Inflammatory macrophage treated with lipopolysaccharide for 1 hour (primary cell): Measurements from ENCODE around the gene OBP2A.
"Not testable (repeated sequence)": the region's sequence is repeated elsewhere in the genome, so short reads cannot be mapped to it uniquely, and the experiment has no call there.

Source experiments
- DNase-seq, 2 donors: peaks; one replicate each; pipeline ENCODE4 v3.0.0-alpha.2; 2020 to 2022

The OBP2A gene

DNA sequence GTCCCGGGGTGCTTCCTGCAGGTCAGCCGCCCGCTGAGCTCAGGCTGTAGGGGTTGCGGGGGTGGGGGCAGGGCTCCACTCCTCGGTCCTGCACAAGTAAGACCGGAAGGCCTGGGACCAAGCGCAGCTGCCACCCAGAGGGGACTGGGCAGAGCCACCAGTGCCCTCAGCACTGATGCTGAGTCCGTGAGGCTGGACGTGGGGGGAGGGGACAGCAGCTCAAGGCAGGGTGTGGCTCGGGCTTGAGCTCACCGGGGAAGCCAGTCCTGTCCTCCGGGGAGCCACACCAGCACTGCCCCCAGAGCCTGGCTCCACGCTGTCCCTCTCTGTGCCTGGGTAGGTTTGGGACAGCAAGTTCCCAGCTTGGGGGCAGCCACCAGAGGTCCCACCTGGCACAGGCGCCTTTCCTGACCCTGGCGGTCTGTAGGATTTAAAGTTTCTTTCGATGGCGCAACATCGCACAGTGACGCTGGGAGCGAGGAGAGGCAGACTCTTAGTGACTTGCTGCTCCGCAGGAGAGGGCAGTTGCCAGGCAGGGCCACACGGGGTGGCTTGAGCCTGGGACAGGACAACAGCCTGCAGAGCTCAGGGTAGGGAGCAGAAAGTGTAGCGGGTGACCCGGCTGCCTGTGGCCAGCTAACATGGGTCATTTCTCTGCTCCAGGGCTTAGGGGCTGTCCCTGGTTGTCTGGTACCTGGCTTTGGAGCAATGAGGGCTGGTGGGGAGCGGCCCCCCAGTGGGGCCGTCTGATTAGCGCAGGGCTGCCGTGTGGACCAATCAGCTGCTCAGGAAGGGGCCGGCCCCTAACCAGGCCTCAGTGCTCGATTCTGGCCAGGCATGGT is 19.0 kb upstream of the OBP2A start:
- no peak for DNase-seq

DNA sequence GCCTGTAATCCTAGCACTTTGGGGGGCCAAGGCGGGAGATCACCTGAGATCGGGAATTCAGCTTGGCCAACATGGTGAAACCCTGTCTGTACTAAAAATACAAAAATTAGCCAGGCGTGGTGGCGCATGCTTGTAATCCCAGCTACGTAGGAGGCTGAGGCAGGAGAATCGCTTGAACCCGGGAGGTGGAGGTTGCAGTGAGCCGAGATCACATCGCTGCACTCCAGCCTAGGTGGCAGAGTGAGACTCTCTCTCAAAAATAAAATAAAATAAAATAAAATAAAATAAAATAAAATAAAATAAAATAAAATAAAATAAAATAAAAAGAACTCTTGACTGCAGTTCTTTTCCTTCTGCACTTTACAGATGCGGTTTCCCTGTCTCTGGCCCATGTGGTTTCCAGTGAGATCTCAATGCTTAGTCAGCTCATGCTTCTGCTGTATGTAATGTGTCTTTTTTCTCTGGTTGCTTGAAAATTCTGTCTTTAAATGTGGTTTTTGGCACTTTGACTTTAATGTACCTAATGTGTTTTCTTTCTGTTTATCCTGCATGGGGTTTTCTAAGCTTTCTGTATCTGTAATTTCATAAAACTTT is 17.0 kb upstream of the OBP2A start:
- DNase-seq = not testable (repeated sequence)

DNA sequence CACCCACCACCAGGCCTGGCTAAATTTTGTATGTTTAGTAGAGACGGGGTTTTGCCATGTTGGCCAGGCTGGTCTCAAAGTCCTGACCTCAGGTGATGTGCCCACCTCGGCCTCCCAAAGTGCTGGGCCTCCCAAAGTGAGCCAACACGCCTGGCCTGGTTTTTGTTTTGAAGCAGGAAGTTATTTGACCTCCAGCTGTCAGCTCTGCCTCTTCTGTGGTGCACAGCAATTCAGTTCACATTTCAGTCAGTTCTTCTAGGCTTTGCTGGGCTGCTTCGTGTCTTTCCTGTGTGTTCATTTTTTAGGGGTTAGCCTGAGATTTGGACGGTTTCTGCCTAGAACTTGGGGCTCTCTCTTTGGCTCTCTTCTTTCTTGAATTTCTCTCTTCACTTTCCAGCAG is 15.8 kb upstream of the OBP2A start:
- DNase-seq = no peak

DNA sequence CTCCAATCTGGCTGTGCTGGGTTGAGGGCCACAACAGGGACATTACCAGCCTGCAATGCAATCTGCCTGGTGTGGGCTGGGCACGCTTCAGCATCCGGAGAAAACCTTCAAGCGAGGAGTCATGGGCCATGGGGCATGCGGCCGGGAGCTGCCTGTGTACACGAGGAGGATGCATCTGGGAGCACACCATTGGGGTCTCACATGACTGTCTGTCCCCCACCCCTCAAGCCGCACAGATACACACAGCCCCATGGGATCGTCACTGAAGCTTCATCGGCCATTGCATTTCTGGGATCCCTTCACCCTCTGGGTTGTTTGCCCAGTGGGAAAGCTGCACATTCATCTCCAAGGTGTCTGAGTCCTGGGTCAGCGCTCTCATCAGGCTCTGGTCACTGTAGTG is 14.8 kb upstream of the OBP2A start:
- no peak for DNase-seq

DNA sequence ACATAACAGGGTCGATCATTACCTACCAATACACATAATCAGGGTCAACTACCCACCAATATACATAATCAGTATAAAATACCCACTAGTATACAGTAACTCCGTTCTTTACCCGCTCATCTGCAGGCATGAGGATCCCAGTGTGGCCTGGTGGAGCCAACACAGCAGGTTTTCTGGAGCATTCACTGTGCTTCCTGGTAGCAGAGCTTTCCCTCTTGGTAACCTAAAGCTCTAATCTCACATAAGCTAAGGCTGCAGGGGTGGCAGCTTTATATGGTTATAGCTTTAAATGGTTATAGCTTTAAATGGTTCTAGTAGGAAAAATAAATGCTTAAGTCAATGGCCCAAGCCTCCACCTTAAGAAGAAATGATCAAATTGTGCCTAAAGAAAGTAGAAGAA is 12.8 kb upstream of the OBP2A start:
- DNase-seq = no peak

DNA sequence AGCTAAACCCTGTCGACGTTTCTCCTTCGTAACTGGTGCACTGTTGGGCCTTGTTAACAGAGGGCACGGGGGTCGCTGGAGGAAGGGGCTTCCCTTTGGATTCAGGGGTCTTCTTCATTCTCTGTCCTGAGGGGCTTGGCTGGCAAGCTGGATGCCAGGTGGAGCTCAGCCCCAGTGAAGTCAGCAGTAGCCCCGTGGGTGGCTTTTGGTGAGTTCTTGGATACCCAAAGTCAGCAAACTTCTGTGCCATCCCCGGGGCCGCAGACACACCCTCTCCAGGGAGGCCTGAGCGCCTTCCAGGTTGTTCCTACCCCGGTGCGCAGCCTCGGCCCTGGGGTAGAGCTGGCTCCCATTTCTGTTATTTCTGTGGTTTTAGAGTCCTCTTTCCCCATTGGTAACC is 12.3 kb upstream of the OBP2A start:
- no peak for DNase-seq

DNA sequence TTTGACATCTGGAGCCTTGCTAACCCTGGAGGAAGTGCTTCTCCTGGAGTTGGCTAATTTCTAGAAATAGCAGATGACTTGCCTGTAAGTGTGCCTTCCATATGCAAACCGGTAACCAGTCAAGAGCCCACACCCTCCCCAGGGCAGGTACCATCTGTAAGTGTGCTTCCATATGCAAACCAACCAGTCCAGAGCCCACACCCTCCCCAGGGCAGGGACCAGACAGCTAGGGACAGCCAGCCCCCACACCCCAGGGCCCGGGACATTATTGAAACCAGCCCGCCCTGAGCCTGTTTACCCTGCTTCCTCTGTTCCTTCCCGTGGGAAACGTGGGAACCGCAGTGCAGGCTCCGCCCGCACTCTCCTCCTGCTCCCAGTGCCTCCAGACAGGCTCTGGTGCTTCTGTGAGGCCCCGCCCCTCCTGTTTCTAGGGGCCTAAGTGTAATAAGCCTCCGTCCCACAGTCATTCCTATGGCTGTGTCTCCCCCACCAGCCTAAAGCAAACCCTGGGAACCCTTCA is 11.7 kb upstream of the OBP2A start:
- not testable (repeated sequence) for DNase-seq

DNA sequence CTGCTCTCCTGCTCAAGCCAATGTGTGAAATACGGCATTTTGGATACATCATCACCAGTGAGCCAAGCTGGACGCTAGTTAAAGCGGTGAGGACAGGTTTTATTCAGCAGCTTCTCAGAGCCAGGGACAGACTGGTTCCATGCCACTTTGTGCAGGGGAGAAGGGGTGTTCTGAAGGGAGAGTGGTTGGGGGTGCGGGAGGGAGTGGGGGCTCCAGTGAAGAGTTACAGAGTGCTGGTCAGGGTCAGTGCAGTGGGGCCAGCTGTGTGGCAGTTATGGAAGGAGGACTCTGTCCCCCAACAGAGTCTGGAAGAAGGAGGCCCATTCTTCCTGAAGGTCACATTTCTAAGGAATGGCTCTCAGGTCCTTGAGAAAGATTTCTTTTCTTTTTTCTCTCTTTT is 11.1 kb upstream of the OBP2A start:
- DNase-seq = not testable (repeated sequence)

DNA sequence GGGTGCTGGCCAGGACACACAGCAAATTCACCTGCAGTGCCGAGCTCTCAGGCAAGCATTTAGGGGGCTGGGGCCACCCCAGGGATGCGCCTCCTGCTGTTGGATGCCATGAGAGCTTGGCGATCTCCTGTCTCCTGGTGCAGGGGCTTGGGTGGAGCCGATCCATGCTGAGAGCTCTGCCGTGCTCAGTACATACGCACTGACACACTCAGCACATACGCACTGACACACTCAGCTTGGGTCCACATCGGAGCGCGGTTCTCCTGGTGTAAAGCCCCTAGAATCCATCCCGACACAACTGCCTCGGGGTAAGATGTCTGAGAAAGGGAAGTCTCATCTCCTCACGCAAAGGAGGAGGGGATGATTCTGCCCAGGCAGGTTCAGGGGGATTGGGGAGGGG is 10.3 kb upstream of the OBP2A start:
- not testable (repeated sequence) for DNase-seq

DNA sequence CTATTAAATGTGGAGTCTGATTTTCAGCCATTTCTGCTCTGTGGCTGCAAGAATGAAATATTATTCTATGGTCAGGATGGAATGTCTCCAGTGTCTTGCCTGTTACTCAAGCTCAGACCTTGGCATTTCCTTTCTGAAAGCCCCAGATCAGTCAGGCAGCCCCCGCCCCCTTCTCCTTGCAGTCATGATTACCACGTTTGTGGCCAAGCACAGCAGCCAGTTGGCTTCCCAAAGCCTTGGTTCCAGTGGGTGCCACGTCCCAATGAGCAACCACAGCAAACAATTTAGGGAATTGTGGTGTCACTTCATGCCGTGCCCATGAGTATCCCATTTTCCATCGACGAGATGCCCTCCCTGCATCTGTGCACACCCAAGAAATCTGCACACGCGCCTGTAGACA is 9.7 kb upstream of the OBP2A start:
- DNase-seq = no peak

DNA sequence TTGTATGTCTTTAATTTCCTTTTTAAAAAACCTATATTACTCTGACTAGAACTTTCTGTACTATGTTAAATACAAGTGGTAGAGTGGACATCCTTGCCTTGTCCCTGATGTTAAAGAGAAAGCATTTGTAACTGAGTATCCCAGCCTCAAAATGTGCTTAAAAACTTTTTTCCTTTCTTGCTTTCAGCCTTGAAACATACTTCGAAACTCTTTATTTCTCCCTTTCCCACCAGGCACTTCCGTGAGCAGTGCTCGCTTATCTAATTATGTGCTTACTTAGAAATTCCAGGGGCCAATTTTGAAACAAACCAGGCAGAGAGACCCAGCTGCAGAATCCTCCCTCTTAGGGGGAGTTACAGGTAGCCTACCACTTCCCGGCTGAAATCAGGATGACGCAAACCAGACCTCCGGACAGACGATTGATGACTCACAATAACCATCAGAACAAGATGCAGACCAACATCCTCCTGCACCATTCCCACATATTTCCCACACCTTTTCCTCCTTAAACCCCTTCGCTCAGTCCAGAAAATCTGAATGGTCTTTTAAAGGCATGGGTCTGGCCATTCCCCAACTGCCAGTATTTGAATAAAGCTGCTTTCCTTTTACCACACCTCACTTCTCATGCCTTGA is 2.5 kb upstream of the OBP2A start:
- DNase-seq = not testable (repeated sequence)

DNA sequence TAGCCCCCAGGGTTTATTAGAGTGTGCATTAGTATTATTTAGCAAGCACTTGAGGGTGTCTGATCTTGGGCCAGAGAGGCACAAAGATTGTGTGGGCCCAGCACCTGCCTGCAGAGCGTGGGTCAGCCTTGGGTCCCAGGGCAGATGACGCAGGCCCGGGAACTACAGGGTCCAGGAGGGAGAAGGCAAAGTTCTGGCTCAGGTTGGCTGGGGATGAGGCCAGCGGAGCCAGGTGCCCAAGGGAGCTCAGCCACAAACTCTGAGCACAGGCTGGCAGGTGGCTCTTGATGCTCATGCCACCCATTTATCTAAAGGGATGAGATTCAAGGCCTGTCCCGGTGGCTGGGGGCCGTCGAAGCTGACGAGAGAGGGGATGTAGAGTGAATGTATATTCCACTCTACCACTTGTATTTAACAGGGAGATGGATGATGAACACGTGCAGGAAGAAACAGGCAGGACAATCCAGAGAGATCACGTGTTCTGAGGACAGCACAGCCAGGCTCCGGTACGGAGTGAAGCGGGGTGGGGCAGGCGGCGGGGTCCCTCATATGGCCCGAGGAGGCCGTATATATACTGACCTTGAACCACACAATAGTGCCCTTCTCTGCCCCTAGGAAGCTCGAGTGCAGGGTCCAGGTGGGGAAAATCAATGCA is 818 bp upstream of the OBP2A start:
- DNase-seq = no peak

DNA sequence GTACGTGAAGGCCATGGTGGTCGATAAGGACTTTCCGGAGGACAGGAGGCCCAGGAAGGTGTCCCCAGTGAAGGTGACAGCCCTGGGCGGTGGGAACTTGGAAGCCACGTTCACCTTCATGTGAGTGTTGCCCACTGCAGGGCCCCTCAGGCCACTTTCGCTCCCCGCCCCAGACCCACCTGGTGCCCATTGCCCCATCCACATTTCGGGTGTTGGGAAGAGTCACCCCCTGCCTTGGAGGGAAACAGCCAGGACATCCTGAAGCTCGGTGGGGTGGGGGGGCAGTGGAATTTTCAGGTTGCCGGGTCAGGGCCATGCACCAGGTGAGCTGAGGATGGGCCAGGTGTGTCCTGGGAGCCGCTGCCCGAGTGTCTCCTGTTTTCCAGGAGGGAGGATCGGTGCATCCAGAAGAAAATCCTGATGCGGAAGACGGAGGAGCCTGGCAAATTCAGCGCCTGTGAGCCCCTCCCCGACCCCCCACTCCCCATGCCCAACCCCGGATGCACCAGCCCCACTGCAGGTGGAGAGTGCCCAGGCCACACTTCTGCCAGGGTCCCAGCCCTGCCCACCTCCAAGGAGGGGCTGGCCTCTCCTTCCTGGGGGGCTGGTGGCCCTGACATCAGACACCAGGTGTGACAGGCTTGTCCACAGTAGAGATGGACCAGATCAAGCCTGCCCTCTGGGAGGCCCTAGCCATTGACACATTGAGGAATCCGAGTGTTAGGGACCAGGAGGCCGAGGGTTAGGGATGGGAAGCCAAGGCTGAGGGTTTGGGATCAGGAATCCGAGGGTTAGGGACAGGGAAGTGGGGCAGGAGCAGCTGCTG is 1.1 kb downstream of the OBP2A start:
- DNase-seq = not testable (repeated sequence)

DNA sequence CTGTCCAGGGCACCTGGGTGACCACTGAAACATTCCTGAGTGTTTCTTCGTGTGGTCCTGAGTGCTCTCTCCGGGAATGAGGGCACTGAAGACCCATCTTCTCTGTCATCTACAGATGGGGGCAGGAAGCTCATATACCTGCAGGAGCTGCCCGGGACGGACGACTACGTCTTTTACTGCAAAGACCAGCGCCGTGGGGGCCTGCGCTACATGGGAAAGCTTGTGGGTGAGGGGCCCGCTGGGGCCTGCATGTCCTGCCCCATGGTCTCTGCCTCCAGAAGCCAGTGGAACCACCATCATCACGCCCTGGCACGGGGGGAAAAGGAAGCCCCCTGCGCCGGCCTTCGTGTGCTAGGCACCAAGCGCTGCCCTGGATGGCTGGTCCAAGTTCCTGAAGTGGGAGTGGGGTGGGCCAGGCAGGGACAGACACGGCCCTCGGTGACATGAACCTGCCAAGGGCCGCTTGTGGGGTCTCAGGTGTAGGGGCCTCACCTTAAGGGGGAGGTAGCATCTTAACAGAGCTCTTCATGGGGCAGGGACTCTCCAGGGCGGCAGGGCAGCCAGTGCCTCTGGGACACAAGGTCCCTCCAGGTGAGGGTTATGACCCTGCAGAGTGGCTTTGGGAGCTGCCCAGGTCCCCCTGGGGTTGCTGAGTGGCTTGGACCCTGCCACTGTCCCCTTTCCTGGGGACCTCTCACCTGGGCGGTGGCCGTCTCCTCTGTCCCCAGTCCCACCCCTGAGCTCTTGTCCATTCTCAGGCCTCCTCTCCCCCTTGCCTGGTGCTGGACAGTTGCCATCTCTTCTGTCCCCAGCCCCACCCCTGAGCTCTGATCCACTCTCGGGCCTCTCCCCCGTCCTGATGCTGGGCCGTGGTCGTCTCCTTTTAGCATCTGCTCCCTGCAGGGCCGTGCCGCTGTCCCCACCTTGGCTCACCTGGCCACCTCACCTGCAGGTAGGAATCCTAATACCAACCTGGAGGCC is 2.1 kb downstream of the OBP2A start:
- DNase-seq = no peak

DNA sequence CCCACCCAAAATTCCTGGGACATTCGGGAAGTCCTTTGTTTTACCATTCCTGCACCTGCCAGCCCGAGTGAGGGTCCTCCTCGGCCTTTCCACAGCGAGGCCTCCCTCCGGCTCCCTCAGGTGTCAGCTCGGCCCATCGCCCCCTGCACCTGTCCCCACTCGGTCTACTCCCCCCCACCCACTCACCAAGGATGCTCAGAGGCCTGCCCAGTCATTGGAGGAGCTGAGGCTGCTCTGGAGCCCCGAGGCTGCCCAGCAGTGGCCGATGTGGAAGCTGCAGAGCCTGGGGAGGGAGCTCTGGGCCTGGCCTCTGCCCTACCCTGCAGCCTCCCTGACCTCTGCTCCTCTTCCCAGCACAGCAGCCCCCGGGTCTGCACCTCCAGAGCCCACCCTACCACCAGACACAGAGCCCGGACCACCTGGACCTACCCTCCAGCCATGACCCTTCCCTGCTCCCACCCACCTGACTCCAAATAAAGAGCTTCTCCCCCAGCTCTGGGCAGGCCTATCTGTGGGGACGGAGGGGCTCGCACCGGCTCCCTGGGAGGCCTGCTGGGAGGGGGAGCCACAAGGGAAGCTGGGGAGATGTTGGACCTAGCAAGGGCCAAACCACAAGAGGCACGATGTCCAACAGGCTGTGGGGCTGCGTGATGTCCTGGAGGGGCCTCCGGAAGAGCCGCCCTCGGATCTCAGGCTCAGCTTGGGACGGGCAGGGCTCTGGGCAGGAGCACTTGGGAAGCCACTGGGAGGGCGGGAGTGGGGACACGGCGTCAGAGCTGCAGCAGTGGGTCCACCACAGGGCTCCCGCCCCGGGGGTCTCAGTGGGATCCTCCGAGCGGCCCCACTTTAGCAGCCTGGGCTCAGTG is 3.8 kb downstream of the OBP2A start:
- DNase-seq = not testable (repeated sequence)

DNA sequence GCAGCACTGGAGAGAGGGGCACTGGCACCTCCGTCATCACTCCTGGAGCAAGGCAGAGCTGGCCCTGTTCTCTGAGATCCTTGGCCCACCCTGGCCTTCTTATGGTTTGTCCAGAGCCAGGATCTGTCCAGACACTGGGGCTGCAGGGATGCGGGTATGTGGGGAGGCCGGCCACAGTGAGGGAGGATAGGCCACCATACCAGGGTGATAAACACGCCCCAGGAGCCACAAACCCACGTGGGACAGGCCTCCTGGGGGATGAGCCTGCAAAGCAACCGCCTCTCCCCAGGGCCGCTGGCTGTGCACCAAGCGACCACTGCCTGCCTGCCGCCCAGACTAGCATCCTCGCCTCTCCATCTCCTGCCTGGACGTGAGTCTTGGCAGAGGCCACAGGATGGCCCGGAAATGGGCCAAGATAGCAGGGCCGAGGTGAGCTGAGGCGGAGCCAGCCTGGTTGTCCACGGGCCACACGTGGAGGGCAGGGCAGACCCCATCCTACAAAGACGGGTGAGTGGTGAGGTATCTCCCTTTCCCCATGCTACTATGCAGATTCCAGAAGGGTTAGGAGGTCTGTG is 4.5 kb downstream of the OBP2A start:
- no peak for DNase-seq

DNA sequence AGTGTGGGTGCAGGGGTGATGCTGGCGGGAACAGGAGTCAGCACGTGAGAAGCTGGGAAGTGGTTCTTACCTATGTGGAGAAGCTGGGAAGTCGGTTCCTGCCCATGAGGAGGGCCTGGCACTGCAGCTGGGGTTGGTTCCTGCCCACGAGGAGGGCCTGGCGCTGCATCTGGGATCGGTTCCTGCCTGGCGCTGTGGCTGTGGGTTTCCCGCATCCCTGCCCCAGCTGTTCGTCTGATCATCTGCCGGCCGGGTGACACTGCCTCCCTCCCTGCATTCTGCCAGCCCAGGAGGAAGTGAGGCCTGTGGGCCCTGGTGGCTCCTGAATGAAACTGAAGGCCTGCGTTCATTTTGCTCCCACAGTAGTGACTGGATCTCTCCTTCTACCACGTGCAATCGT is 5.1 kb downstream of the OBP2A start:
- no peak for DNase-seq

DNA sequence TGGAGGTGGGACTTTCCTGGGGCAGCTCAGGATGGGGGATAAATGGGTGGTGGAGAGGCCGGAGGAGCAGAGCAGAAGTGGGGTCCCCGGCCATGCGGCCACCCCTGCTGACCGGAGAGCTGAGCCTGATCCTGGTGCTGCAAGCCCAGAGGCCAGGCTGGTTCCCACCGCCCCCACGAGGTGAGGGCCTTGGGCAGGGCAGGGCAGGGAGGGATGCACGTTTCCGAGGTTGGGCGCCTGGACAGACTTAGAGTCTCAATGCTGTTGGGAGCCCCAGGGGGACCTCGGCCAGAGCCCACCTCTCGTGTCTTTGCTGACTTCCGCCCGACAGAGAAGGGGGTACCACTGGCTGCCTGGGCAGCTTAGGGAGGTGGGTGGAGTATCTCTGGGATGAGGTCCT is 5.5 kb downstream of the OBP2A start:
- no peak for DNase-seq

DNA sequence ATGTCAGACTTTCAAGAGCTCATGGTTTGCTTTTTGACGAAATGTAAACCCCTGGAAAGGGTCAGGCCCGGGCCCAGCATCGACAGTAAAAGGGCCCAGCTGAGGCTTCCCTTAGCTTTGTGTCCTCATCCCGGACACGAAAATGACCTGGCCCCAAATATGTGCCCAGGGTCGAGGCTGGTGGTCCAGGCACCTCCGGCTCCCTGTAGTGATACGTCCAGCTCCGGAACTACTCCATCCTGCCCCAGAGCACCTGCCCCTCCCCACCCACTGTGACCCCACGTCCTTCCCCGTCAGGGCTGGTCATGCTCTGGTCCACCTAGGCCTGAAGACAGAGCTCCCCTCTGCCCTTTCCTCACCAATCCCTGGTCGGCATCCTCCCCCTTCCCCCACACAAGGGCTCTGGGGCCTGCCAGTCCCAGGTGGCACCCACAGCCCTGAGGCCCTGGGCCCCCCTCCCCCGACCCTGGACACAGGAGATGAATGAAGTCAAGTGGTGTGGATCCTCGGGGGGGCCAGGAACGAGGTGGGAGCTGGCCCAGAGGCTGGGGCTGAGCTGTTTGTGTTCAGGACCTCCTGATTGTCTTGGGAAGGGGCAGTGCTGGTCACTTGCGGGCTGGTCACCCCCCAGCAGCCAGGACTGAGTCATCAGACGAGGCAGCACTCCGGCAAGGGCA is 6.2 kb downstream of the OBP2A start:
- no peak for DNase-seq
